ENCODE measurements around the gene PDXP.
A peak's percentile ranks its signal among the peaks of the same experiment; 100 is the strongest.
"Not testable (repeated sequence)": the region's sequence is repeated elsewhere in the genome, so short reads cannot be mapped to it uniquely, and the experiment has no call there.

The PDXP gene

GRCh38 chr22:37647928-37648327 lies 10.6 kb upstream of the PDXP start:
- peak; percentile 80 for DNase-seq (ENCODE audit: low spot score)

GRCh38 chr22:37650463-37651136 lies 7.9 kb upstream of the PDXP start:
- no peak for DNase-seq (ENCODE audit: low spot score)

GRCh38 chr22:37654563-37655251 lies 3.8 kb upstream of the PDXP start:
- DNase-seq (ENCODE audit: low spot score): no peak

GRCh38 chr22:37655252-37655563 lies 3.3 kb upstream of the PDXP start:
- no peak for DNase-seq (ENCODE audit: low spot score)

- not testable (repeated sequence) for DNase-seq (ENCODE audit: low spot score)
Measured at GRCh38 chr22:37656583-37656982, 1.9 kb upstream of the PDXP start.

GRCh38 chr22:37657590-37658132 lies 862 bp upstream of the PDXP start:
- no peak for DNase-seq (ENCODE audit: low spot score)

GRCh38 chr22:37659066-37659896 lies 758 bp downstream of the PDXP start:
- DNase-seq (ENCODE audit: low spot score): no peak

- peak; percentile 53 for DNase-seq (ENCODE audit: low spot score)
Measured at GRCh38 chr22:37659897-37660708, 1.6 kb downstream of the PDXP start.

- no peak for DNase-seq (ENCODE audit: low spot score)
Measured at GRCh38 chr22:37660709-37661045, 2.2 kb downstream of the PDXP start.

- DNase-seq (ENCODE audit: low spot score): no peak
Measured at GRCh38 chr22:37661160-37661924, 2.8 kb downstream of the PDXP start.

GRCh38 chr22:37662039-37662438 lies 3.5 kb downstream of the PDXP start:
- DNase-seq (ENCODE audit: low spot score): no peak

GRCh38 chr22:37663521-37664140 lies 5.1 kb downstream of the PDXP start:
- DNase-seq (ENCODE audit: low spot score): no peak

- DNase-seq (ENCODE audit: low spot score): no peak
Measured at GRCh38 chr22:37664249-37665101, 6.0 kb downstream of the PDXP start.

GRCh38 chr22:37665487-37665886 lies 7.0 kb downstream of the PDXP start:
- DNase-seq (ENCODE audit: low spot score): no peak

GRCh38 chr22:37669586-37669985 lies 11.1 kb downstream of the PDXP start:
- no peak for DNase-seq (ENCODE audit: low spot score)

- no peak for DNase-seq (ENCODE audit: low spot score)
Measured at GRCh38 chr22:37672206-37672919, 13.8 kb downstream of the PDXP start.

GRCh38 chr22:37672920-37673455 lies 14.5 kb downstream of the PDXP start:
- DNase-seq (ENCODE audit: low spot score): no peak

- no peak for DNase-seq (ENCODE audit: low spot score)
Measured at GRCh38 chr22:37674248-37674647, 15.7 kb downstream of the PDXP start.

Data from hematopoietic multipotent progenitor cell treated with erythropoietin and hydrocortisone succinate and interleukin-3 and kit ligand, for 15 days (in vitro differentiated cells).